22Rv1 (cell line): ENCODE measurements around the gene PPP1R37.

Experiments
- H3K27ac ChIP-seq: fragments of 450-650 bp; 2 replicates; pipeline ENCODE4 v1.5.1; 2017
- ZFX ChIP-seq: fragments of 450-650 bp; IDR thresholded peaks from 2 replicates; pipeline ENCODE4 v1.6.1; 2017; ENCODE audit warnings: antibody characterized with exemption, borderline replicate concordance
- TF ChIP-seq, protein P1 (sequence below): fragments of 450-650 bp; IDR thresholded peaks from 2 replicates; pipeline ENCODE4 v1.5.1; 2017; ENCODE audit warnings: mild to moderate bottlenecking

The PPP1R37 gene

DNA sequence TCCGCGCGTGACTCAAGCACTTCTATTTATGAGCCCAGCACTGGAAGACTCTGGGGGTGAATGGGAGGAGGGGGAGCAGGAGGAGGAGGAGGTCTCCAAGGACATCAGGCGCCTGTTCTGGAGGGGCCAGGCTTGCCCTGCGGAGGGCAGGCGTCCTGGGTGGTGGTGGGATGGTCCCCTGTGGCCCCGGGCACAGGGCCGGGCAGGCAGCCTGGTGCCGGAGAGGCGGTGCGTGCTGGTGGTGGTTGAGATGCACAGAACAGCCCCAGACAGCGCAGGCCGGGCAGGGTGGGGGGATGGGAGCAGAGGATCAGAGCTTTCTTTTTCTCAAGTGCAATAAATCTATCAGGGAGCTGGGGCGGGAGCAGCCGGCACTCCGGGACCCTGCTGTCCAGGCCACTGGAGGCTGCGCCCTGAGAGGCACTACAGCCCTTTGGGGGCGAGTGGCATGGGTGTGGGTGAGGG is 53.8 kb downstream of the PPP1R37 start:
- no peak overlapping the region for H3K27ac ChIP-seq
- TF ChIP-seq ZFX = no peak
- TF ChIP-seq, protein P1, sequence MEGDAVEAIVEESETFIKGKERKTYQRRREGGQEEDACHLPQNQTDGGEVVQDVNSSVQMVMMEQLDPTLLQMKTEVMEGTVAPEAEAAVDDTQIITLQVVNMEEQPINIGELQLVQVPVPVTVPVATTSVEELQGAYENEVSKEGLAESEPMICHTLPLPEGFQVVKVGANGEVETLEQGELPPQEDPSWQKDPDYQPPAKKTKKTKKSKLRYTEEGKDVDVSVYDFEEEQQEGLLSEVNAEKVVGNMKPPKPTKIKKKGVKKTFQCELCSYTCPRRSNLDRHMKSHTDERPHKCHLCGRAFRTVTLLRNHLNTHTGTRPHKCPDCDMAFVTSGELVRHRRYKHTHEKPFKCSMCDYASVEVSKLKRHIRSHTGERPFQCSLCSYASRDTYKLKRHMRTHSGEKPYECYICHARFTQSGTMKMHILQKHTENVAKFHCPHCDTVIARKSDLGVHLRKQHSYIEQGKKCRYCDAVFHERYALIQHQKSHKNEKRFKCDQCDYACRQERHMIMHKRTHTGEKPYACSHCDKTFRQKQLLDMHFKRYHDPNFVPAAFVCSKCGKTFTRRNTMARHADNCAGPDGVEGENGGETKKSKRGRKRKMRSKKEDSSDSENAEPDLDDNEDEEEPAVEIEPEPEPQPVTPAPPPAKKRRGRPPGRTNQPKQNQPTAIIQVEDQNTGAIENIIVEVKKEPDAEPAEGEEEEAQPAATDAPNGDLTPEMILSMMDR = no peak

GRCh38 chr19:45147835-45148676 is 55.1 kb downstream of the PPP1R37 start:
- no peak overlapping the region for H3K27ac ChIP-seq
- TF ChIP-seq ZFX = no peak
- TF ChIP-seq, protein P1 = no peak

DNA sequence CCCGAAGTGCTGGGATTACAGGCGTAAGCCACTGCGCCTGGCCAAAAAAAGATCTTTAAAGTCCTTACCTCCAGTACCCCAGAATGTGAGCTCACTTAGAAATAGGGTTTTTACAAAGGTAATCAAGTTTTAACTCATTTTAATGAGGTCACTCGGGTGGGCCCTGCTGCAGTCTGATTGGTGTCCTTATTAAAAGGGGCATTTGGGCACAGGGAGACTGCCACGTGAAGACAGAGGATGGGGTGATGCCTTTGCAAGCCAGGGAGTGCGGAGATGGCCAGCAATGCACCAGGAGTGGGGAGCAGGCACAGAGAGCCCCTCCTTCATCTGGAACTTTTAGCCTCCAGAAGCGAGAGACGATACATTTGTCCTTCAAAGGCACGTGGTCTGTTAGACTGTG is 56.1 kb downstream of the PPP1R37 start:
- TF ChIP-seq, protein P1 = no peak
- TF ChIP-seq ZFX = no peak
- H3K27ac ChIP-seq = no peak overlapping the region

- H3K27ac ChIP-seq = no peak overlapping the region
- TF ChIP-seq, protein P1 = no peak
- no peak for TF ChIP-seq ZFX
Observed at GRCh38 chr19:45150180-45150579, 57.2 kb downstream of the PPP1R37 start.

DNA sequence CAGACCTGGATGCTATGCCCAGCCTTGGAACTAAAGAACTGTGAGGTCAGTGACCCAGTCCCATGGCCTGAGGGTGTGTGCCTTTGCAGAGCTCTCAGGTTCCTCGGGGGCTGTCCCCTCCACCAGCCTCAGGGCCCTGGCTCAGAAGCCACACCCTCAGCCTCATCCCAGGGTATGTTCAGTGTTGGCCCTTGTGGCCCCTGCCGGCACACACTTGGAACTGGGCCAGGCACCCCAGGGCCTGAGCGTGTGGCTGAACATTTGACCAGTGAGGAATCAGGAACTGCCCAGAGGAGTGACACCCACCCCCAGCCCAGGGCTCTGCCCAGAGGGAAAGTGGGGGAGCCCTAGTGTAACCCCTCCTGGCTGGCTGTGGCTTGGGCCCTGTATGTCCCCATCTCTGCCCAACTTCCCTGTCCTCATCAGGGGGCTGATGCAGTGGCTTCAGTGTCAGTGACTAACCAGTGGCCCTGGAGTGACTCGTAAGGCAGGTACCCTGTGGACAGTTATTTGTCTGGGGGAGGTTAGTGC is 57.8 kb downstream of the PPP1R37 start:
- no peak overlapping the region for H3K27ac ChIP-seq
- TF ChIP-seq, protein P1 = no peak
- no peak for TF ChIP-seq ZFX

GRCh38 chr19:45151320-45151719 is 58.3 kb downstream of the PPP1R37 start:
- TF ChIP-seq ZFX = no peak
- TF ChIP-seq, protein P1 = no peak
- H3K27ac ChIP-seq = no peak overlapping the region
